Measurements from ENCODE around the gene MAP4K4. TPM values are rescaled to one million over a fixed set of nuclear protein-coding genes. Genes with fewer than 3 reads are reported as not detected.
A peak's percentile ranks its signal among the peaks of the same experiment; 100 is the strongest.

MAP4K4 gene
- 46.6 to 99.0 TPM (median 84.1 TPM) in 3 replicates for polyA plus RNA-seq
- polyA plus RNA-seq (2011; ENCODE audit: low read depth), result 57.9 TPM
- polyA plus RNA-seq (2011; cell fraction: cytosol; rRNA removed), result 69.4 and 77.1 TPM in 2 replicates
- 90.2 and 109 TPM in 2 replicates for polyA plus RNA-seq (2011; cell fraction: nucleus; rRNA removed)
- polyA plus RNA-seq (2012; ENCODE audit: low replicate concordance), result 45.2 and 134 TPM in 2 replicates
- polyA minus RNA-seq, result 79.8 to 148 TPM (median 96.9 TPM) in 3 replicates
- 46.4 TPM for polyA minus RNA-seq (2011; cell fraction: cytosol; rRNA and poly(A)+ RNA removed)
- 106 and 199 TPM in 2 replicates for polyA minus RNA-seq (2011; cell fraction: nucleus; rRNA and poly(A)+ RNA removed)

- H3K4me3 ChIP-seq (ENCODE audit: control insufficient read depth in 2 of 3, extremely low read depth in 1 of 3, insufficient read depth in 2 of 3, low read depth in 1 of 3, low read length in 3 of 3), result peak within 1 kb of the TSS; percentile 53 to 99 (median 95)
- peak within 1 kb of the TSS; percentile 52 for H2AFZ ChIP-seq (ENCODE audit: control insufficient read depth, low read length)
- TF ChIP-seq CTCF (optimal IDR thresholded peaks at IDR 0.05 in 1 of 3, IDR thresholded peaks at IDR 0.05 in 1 of 3, conservative IDR thresholded peaks at IDR 0.05 in 1 of 3; ENCODE audit: extremely low read depth in 1 of 3, insufficient read depth in 2 of 3, low read length in 3 of 3), result peak in 2 of 3 experiments; percentile 24 to 49
- no peak for TF ChIP-seq EZH2 (IDR thresholded peaks at IDR 0.05; ENCODE audit: low read length)
- H3K9me1 ChIP-seq (ENCODE audit: control insufficient read depth, extremely low read depth, insufficient read depth, low read length), result no peaks in the 10 kb centered on the region
- H3K9me3 ChIP-seq (ENCODE audit: control insufficient read depth, low read depth, low read length), result no peaks in the 10 kb centered on the region
- H3K79me2 ChIP-seq (ENCODE audit: control insufficient read depth, insufficient read depth, low read length), result peaks cover 43% of the 10 kb centered on the region
- peaks cover 11% of the 10 kb centered on the region for H4K20me1 ChIP-seq (ENCODE audit: control insufficient read depth, extremely low read depth, insufficient read depth, low read length)
- FAIRE-seq, result no peak
- DNase-seq (ENCODE audit: low read depth, low spot score), result no peak
- H3K9ac ChIP-seq (ENCODE audit: control insufficient read depth, extremely low read depth, insufficient read depth, low read length), result peak within 1 kb of the TSS; percentile 92
- dilution Hi-C loops (cut with MboI; ENCODE audit: extremely low pct_ligation_motif_present, low sequenced_read_pairs), result no loop called here
- H3K4me1 ChIP-seq (ENCODE audit: control insufficient read depth, extremely low read depth, insufficient read depth, low read length), result peaks cover 12% of the 10 kb centered on the region
- no peaks in the 10 kb centered on the region for H3K27me3 ChIP-seq (ENCODE audit: control insufficient read depth, extremely low read depth, insufficient read depth, low read length)
- peak within 1 kb of the TSS; percentile 87 for H3K27ac ChIP-seq (ENCODE audit: control insufficient read depth, insufficient read depth, low read length)
- H3K4me2 ChIP-seq (ENCODE audit: control insufficient read depth, extremely low read depth, insufficient read depth, low read depth, low read length), result peak within 1 kb of the TSS; percentile 92
- H3K36me3 ChIP-seq (ENCODE audit: control insufficient read depth in 2 of 2, extremely low read depth in 1 of 2, insufficient read depth in 2 of 2, low read length in 2 of 2), result peaks cover under 1 to 1% of the 10 kb centered on the region in 2 experiments
Measured at GRCh38 chr2:101697124-101698013, at the start of gene MAP4K4. MAP4K4 (plus strand) TSS chr2:101697707; CDS start chr2:101698081, 374 bp downstream.

- TF ChIP-seq EZH2 (IDR thresholded peaks at IDR 0.05; ENCODE audit: low read length) (no peak), CTCF (optimal IDR thresholded peaks at IDR 0.05 in 1 of 3, IDR thresholded peaks at IDR 0.05 in 1 of 3, conservative IDR thresholded peaks at IDR 0.05 in 1 of 3; ENCODE audit: extremely low read depth in 1 of 3, insufficient read depth in 2 of 3, low read length in 3 of 3) (no peak)
- FAIRE-seq, result no peak
- dilution Hi-C loops (cut with MboI; ENCODE audit: extremely low pct_ligation_motif_present, low sequenced_read_pairs), result no loop called here
- H3K9me1 ChIP-seq (ENCODE audit: control insufficient read depth, extremely low read depth, insufficient read depth, low read length), result no peaks in the 10 kb centered on the region
- H3K27ac ChIP-seq (ENCODE audit: control insufficient read depth, insufficient read depth, low read length), result no peak overlapping the region
- DNase-seq (ENCODE audit: low read depth, low spot score), result no peak
- no peaks in the 10 kb centered on the region for H4K20me1 ChIP-seq (ENCODE audit: control insufficient read depth, extremely low read depth, insufficient read depth, low read length)
- H3K36me3 ChIP-seq (ENCODE audit: control insufficient read depth in 2 of 2, extremely low read depth in 1 of 2, insufficient read depth in 2 of 2, low read length in 2 of 2), result no peaks in the 10 kb centered on the region
- H3K27me3 ChIP-seq (ENCODE audit: control insufficient read depth, extremely low read depth, insufficient read depth, low read length), result no peaks in the 10 kb centered on the region
- H3K4me2 ChIP-seq (ENCODE audit: control insufficient read depth, extremely low read depth, insufficient read depth, low read depth, low read length), result no peak overlapping the region
- no peak overlapping the region for H2AFZ ChIP-seq (ENCODE audit: control insufficient read depth, low read length)
- no peaks in the 10 kb centered on the region for H3K79me2 ChIP-seq (ENCODE audit: control insufficient read depth, insufficient read depth, low read length)
- H3K4me1 ChIP-seq (ENCODE audit: control insufficient read depth, extremely low read depth, insufficient read depth, low read length), result no peaks in the 10 kb centered on the region
- no peaks in the 10 kb centered on the region for H3K9me3 ChIP-seq (ENCODE audit: control insufficient read depth, low read depth, low read length)
- H3K9ac ChIP-seq (ENCODE audit: control insufficient read depth, extremely low read depth, insufficient read depth, low read length), result no peak overlapping the region
- H3K4me3 ChIP-seq (ENCODE audit: control insufficient read depth in 2 of 3, extremely low read depth in 1 of 3, insufficient read depth in 2 of 3, low read depth in 1 of 3, low read length in 3 of 3), result no peak overlapping the region
Measured at GRCh38 chr2:101653469-101653868, 44.0 kb upstream of the MAP4K4 start.
